Breast epithelium (tissue), 4 donors: ENCODE measurements around the gene LRRC75B. TPM values are rescaled to one million over a fixed set of nuclear protein-coding genes. Genes with fewer than 3 reads are reported as not detected.

Experiments
- DNase-seq, 2 donors: peaks; one replicate each; pipeline ENCODE4 v3.0.0-alpha.2; 2019; ENCODE audit warnings: low spot score in 2 of 2
- H3K27ac ChIP-seq, 2 donors: fragments of 200-600 bp; sonication (generic) in 1 of 2; one replicate each; pipeline ENCODE4 v1.5.1; 2016 to 2019; ENCODE audit warnings: mild to moderate bottlenecking in 1 of 2
- H3K27me3 ChIP-seq, 2 donors: fragments of 200-600 bp; sonication (generic) in 1 of 2; one replicate each; pipeline versions ENCODE4 v1.5.1 to v1.6.0; 2017 to 2019; ENCODE audit warnings: control low read depth in 1 of 2, mild to moderate bottlenecking in 1 of 2
- H3K36me3 ChIP-seq: fragments of 200-600 bp; one replicate; pipeline ENCODE4 v1.5.1; 2019
- H3K4me1 ChIP-seq, 2 donors: fragments of 200-600 bp; sonication (generic); one replicate each; pipeline ENCODE4 v1.5.1; 2016 to 2019; ENCODE audit warnings: control low read depth in 1 of 2
- H3K4me3 ChIP-seq, 3 donors: fragments of 200-600 bp; sonication (generic); 1 replicate in 2 of 3; 2 replicates in 1 of 3; pipeline ENCODE4 v1.5.1; 2016 to 2019; ENCODE audit warnings: mild to moderate bottlenecking in 3 of 3, moderate library complexity in 2 of 3
- H3K9me3 ChIP-seq, 2 donors: fragments of 200-600 bp; sonication (generic) in 1 of 2; one replicate each; pipeline ENCODE4 v1.5.1; 2016 to 2019; ENCODE audit warnings: control low read depth in 1 of 2
- POLR2A ChIP-seq: fragments of 450-650 bp; IDR thresholded peaks from one replicate; pipeline ENCODE4 v1.6.1; 2016; ENCODE audit warnings: antibody characterized with exemption, mild to moderate bottlenecking, moderate library complexity
- POLR2AphosphoS5 ChIP-seq, 3 donors: sonication (generic); formaldehyde crosslinking; IDR thresholded peaks; one replicate each; pipeline ENCODE4 v1.6.1; 2017; ENCODE audit warnings: antibody characterized with exemption in 3 of 3
- intact Hi-C: fragments of 100-400 bp; cut with DNase I; formaldehyde crosslinking; loops from one replicate; pipeline ENCODE4 v1.15.1; 2023; ENCODE audit warnings: low total_unique reads
- total RNA-seq, 3 donors: library from RNA; depleted of rRNA; stranded (reverse); fragments of >200 nt; gene quantifications; one replicate each; pipeline ENCODE4 v1.1.0, GENCODE V29; 2016
- TF ChIP-seq, protein P1 (sequence below), 3 donors: fragments of 450-650 bp; IDR thresholded peaks; one replicate each; pipeline ENCODE4 v1.5.1; 2016 to 2017; ENCODE audit warnings: antibody characterized with exemption in 3 of 3, mild to moderate bottlenecking in 3 of 3, moderate library complexity in 3 of 3

LRRC75B gene
- total RNA-seq, 3 donors from 2014 or later = 10.7 to 23.1 (median 20.0) TPM

DNA sequence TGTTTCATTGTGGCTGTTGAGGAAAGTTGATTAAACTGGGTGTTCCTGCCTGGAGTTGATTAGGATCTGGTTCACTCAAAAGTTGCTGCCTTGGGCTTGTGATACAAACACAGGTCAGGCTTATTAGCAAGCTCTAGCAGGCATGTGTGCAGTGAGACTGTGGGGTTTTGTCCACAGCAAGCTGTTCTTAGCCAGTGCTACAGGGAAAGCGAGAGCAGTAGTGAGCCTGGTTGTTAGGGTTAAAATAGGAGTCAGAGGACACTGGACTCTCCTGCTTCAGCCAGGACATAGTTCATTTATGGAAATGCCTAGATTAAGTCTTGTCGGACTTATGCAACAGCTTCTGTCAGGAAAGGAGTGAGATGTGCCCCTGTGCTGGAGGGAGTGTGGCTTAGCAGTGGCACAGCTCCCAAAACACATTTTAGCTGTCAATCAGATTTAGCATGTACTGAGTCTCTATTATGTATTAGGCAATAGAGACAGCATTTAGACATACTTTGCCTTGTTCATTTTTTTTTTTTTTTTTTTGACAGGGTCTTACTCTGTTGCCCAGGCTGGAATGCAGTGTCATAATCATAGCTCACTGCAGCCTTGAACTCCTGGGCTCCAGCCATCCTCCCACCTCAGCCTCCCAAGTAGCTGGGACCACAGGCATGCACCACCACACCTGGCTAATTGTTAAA is 28.4 kb downstream of the LRRC75B start:
- DNase-seq = no peak
- Histone ChIP-seq H3K4me1 (peaks cover 0 to 3% of the 10 kb centered on the region in 2 donors), H3K27ac (peak overlapping the region in 1 of 2 donors; percentile 10), H3K27me3 (no peaks in the 10 kb centered on the region), H3K36me3 (peaks cover 7% of the 10 kb centered on the region), H3K9me3 (no peaks in the 10 kb centered on the region), H3K4me3 (no peak overlapping the region)
- intact Hi-C loops = no loop called here
- TF ChIP-seq POLR2A (no peak), POLR2AphosphoS5 (IDR thresholded peaks at IDR 0.05) (no peak)
- TF ChIP-seq, protein P1, sequence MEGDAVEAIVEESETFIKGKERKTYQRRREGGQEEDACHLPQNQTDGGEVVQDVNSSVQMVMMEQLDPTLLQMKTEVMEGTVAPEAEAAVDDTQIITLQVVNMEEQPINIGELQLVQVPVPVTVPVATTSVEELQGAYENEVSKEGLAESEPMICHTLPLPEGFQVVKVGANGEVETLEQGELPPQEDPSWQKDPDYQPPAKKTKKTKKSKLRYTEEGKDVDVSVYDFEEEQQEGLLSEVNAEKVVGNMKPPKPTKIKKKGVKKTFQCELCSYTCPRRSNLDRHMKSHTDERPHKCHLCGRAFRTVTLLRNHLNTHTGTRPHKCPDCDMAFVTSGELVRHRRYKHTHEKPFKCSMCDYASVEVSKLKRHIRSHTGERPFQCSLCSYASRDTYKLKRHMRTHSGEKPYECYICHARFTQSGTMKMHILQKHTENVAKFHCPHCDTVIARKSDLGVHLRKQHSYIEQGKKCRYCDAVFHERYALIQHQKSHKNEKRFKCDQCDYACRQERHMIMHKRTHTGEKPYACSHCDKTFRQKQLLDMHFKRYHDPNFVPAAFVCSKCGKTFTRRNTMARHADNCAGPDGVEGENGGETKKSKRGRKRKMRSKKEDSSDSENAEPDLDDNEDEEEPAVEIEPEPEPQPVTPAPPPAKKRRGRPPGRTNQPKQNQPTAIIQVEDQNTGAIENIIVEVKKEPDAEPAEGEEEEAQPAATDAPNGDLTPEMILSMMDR (IDR thresholded peaks at IDR 0.05) = no peak

DNA sequence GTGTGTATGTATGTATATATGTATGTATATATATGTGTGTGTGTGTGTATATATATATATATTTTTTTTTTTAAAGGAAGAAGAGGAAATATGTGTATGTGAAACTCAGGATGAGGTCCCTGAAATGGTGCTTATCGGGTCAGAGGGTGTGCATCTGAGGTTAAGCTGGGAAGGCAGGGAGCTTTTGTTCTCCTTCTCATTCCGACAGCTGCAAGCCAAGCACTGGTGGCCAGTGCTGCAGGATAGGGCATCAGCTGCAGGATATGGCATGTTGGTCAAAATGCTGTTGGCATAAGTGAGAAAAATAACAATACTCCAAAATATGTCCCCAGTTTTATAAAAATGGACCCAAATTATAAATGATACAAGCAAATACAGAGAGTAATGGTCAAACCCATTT is 29.6 kb downstream of the LRRC75B start:
- Histone ChIP-seq H3K9me3 (no peaks in the 10 kb centered on the region), H3K27me3 (no peaks in the 10 kb centered on the region), H3K27ac (no peak overlapping the region), H3K4me1 (peaks cover 0 to 3% of the 10 kb centered on the region in 2 donors), H3K4me3 (no peak overlapping the region), H3K36me3 (no peaks in the 10 kb centered on the region)
- intact Hi-C loops = no loop called here
- TF ChIP-seq POLR2AphosphoS5 (IDR thresholded peaks at IDR 0.05) = no peak
- TF ChIP-seq POLR2A = no peak
- TF ChIP-seq, protein P1 (IDR thresholded peaks at IDR 0.05) = no peak
- no peak for DNase-seq

DNA sequence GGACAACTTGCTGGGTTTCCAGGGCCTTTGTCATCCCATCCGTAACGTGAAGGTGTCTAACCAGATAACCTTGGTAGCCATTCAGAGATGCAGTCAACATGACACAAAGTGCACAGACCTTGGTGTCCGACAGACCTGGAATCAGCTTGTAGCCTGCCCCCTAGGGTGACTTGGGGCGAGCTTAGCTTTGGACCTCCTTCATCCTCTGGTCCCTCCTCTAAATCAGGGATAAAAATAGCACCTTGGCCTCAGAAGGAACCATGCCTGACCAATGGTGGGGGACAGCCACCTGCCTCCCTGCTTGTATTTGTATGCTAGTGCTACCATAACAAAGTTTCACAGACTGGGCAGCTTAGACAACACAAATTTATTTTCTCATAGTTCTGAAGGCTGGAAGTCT is 33.4 kb downstream of the LRRC75B start:
- DNase-seq = no peak
- Histone ChIP-seq H3K9me3 (no peaks in the 10 kb centered on the region), H3K4me3 (no peak overlapping the region), H3K27me3 (no peaks in the 10 kb centered on the region), H3K36me3 (no peaks in the 10 kb centered on the region), H3K27ac (no peak overlapping the region), H3K4me1 (peaks cover 0 to 13% of the 10 kb centered on the region in 2 donors)
- intact Hi-C loops = no loop called here
- TF ChIP-seq, protein P1 (IDR thresholded peaks at IDR 0.05) = no peak
- TF ChIP-seq POLR2A = no peak
- TF ChIP-seq POLR2AphosphoS5 (IDR thresholded peaks at IDR 0.05) = no peak

DNA sequence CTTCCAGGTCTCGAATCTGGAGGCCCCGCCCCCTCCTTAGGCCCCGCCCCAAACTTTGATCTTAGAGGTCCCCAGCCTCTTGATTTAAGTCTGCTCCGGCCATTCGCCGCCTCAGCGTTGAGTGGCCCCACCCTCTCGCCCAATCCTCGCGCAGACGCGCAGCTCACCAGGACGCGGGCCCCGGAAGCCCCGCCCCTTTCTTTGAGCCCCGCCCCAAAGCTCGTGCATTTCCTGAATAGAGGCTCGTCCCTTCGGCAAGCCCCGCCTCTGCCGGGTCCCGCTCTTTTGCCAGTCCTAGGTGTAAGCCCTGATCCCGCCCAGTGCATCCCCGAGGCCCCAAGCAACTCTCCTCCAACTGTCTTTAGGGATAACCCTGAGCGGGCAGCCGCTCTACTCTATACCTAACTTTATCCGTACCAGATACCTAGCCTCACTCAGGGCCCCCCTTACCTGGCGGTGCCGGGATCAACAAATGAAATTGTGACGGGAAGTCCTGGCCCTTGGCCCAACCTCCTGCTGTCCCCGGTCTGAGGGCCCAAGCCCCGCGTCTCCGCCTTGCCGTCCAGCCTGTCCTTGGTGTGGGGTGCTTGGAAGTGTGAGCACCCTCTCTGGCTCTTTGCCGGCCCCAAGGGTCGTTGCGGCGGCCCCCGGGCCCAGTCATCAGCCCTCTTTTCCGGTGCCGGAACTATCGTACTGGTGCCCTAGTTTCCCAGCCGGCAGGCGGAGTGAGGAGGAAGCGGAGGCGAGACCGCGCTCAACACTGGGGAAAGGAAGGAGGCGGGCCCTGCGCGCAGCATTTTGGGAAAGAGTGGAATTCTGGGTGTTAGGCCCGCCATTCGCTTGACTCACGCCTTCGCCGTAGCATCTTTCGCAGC is 37.5 kb downstream of the LRRC75B start, which contains the start of gene SNRPD3:
Gene SNRPD3 (plus strand): TSS at position 835 of the 875 bp plus-strand sequence. CDS start 1,676 bp downstream, outside the sequence.
- Histone ChIP-seq H3K4me1 (peaks cover 0 to 21% of the 10 kb centered on the region in 2 donors), H3K36me3 (no peaks in the 10 kb centered on the region), H3K4me3 (peak within 1 kb of the TSS; percentile 77 to 99 (median 82)), H3K27ac (peak within 1 kb of the TSS; percentile 99 to 100), H3K27me3 (no peaks in the 10 kb centered on the region), H3K9me3 (no peaks in the 10 kb centered on the region)
- TF ChIP-seq, protein P1 (IDR thresholded peaks at IDR 0.05) = peak; percentile 43 to 68 (median 46)
- TF ChIP-seq POLR2A = peak; percentile 13
- TF ChIP-seq POLR2AphosphoS5 (IDR thresholded peaks at IDR 0.05) = peak; percentile 86 to 92 (median 91)
- peak; percentile 100 for DNase-seq
- intact Hi-C loops = no loop called here
